HEK293T (cell line): ENCODE data around the gene MAFF.

ENCODE experiments used
- BHLHE40 ChIP-seq: fragments of 450-650 bp; IDR thresholded peaks from 2 replicates; pipeline ENCODE4 v1.6.1; 2016; ENCODE audit warnings: mild to moderate bottlenecking, moderate library complexity, borderline replicate concordance
- FOXA1 ChIP-seq: fragments of 450-650 bp; IDR thresholded peaks from 2 replicates; pipeline ENCODE4 v1.6.1; 2016; ENCODE audit warnings: mild to moderate bottlenecking
- FOXK2 ChIP-seq: fragments of 450-650 bp; IDR thresholded peaks from 2 replicates; pipeline ENCODE4 v1.6.1; 2016; ENCODE audit warnings: mild to moderate bottlenecking
- FOXM1 ChIP-seq: fragments of 450-650 bp; IDR thresholded peaks from 2 replicates; pipeline ENCODE4 v1.6.1; 2017; ENCODE audit warnings: mild to moderate bottlenecking, borderline replicate concordance
- HDGF ChIP-seq: fragments of 450-650 bp; IDR thresholded peaks from 2 replicates; pipeline ENCODE4 v1.6.1; 2017; ENCODE audit warnings: antibody characterized with exemption, borderline replicate concordance
- L3MBTL2 ChIP-seq: fragments of 450-650 bp; conservative IDR thresholded peaks from 2 replicates; pipeline ENCODE4 v1.6.1; 2016; ENCODE audit warnings: mild to moderate bottlenecking
- SUZ12 ChIP-seq: fragments of 450-650 bp; IDR thresholded peaks from 2 replicates; pipeline ENCODE4 v1.6.1; 2016; ENCODE audit warnings: mild to moderate bottlenecking
- TARDBP ChIP-seq: fragments of 450-650 bp; IDR thresholded peaks from 2 replicates; pipeline ENCODE4 v1.6.1; 2016
- TF ChIP-seq, protein P1 (sequence below): fragments of 450-650 bp; IDR thresholded peaks from 2 replicates; pipeline ENCODE4 v1.6.1; 2016

DNA sequence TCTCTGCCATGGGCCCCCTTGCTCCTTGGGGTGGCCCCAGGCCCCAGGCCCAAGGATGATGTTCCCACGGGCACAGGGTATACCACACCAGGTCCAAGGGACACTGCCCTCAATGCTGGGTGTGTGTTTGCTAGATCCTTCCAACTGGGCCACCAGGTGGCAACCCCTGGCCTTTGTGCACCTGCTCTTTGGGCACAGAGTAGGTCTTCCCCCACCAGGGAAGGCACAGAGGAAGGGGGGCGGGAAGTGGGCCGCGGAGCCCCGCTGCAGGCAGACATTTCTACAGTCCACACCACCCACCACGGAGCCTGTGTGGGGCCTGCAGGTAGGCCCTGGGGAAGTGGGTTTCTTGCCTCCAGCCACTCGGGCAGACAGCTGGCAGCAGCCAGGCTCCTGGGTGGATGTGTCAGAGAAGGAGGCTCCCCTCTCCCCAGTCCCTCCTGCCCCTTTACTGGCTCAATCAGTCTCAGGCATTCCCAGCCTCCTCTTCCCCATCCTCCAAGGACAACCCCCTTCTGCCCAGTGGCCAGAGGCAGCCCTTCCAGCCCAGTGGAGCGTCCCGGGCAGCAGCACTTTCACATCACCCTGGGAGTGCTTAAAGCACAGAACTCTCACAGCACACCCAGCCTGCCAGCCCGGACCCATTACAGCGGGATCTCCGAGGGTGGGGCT, 21.6 kb downstream of the MAFF start:
- no peak for TF ChIP-seq L3MBTL2
- no peak for TF ChIP-seq BHLHE40
- TF ChIP-seq HDGF = no peak
- TF ChIP-seq FOXA1 = no peak
- TF ChIP-seq, protein P1, sequence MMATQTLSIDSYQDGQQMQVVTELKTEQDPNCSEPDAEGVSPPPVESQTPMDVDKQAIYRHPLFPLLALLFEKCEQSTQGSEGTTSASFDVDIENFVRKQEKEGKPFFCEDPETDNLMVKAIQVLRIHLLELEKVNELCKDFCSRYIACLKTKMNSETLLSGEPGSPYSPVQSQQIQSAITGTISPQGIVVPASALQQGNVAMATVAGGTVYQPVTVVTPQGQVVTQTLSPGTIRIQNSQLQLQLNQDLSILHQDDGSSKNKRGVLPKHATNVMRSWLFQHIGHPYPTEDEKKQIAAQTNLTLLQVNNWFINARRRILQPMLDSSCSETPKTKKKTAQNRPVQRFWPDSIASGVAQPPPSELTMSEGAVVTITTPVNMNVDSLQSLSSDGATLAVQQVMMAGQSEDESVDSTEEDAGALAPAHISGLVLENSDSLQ = no peak
- TF ChIP-seq FOXM1 = no peak
- no peak for TF ChIP-seq SUZ12
- no peak for TF ChIP-seq TARDBP
- TF ChIP-seq FOXK2 = no peak
